ENCODE data around the gene SPTBN1.

Gene SPTBN1

DNA sequence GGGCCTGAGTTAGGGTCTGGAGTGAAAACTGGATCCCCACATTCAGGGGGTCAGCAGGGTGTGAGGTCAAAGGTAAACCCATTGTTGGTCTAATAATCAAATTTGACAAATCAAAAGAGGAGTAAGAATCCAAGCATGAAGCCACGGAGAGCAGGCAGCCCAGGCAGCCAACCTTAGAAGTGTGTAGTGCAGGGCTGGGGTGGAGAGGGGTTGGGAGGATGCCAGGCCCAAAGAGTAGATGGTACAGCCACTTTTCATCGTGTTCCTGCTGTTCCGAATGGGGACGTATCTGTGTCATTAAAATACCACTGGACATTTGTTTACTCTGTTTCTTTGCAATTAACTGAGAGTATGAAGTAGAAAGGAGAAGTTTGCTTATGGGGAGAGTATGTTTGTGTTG lies 16.5 kb upstream of the SPTBN1 start:
- H4K20me1 ChIP-seq (ENCODE audit: insufficient read depth, low read length), result no peaks in the 10 kb centered on the region
- no peaks in the 10 kb centered on the region for H3F3A ChIP-seq (ENCODE audit: insufficient read depth, low read length)
- no peaks in the 10 kb centered on the region for H3K36me3 ChIP-seq (ENCODE audit: insufficient read depth, low read length)
- no peak overlapping the region; the same call in 1 of the 2 replicates for H2AFZ ChIP-seq (ENCODE audit: low read length)
- H3K79me2 ChIP-seq (ENCODE audit: insufficient read depth, low read length), result no peaks in the 10 kb centered on the region
- TF ChIP-seq, protein P1, sequence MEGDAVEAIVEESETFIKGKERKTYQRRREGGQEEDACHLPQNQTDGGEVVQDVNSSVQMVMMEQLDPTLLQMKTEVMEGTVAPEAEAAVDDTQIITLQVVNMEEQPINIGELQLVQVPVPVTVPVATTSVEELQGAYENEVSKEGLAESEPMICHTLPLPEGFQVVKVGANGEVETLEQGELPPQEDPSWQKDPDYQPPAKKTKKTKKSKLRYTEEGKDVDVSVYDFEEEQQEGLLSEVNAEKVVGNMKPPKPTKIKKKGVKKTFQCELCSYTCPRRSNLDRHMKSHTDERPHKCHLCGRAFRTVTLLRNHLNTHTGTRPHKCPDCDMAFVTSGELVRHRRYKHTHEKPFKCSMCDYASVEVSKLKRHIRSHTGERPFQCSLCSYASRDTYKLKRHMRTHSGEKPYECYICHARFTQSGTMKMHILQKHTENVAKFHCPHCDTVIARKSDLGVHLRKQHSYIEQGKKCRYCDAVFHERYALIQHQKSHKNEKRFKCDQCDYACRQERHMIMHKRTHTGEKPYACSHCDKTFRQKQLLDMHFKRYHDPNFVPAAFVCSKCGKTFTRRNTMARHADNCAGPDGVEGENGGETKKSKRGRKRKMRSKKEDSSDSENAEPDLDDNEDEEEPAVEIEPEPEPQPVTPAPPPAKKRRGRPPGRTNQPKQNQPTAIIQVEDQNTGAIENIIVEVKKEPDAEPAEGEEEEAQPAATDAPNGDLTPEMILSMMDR (IDR thresholded peaks at IDR 0.05; ENCODE audit: low read length), result no peak
- TF ChIP-seq EZH2 (IDR thresholded peaks at IDR 0.05; ENCODE audit: borderline replicate concordance, low read length), result no peak
- H3K4me1 ChIP-seq (ENCODE audit: insufficient read depth, low read length, severe bottlenecking), result peaks cover 8% of the 10 kb centered on the region
- no peak overlapping the region for H3K27ac ChIP-seq (ENCODE audit: low read depth, low read length, poor library complexity, severe bottlenecking)
- no peaks in the 10 kb centered on the region for H3K9me2 ChIP-seq (ENCODE audit: low read depth, low read length)
- H3K4me3 ChIP-seq (ENCODE audit: low read depth, low read length, poor library complexity, severe bottlenecking), result no peak overlapping the region
- no peaks in the 10 kb centered on the region for H3K9me3 ChIP-seq (ENCODE audit: low read length)
- no peak overlapping the region for H3K9ac ChIP-seq (ENCODE audit: low read length)
- no peak overlapping the region for H3K4me2 ChIP-seq (ENCODE audit: low read length)
- H3K27me3 ChIP-seq (ENCODE audit: insufficient read depth, low read length), result no peaks in the 10 kb centered on the region

- no peaks in the 10 kb centered on the region for H3K27me3 ChIP-seq (ENCODE audit: insufficient read depth, low read length)
- H3K4me1 ChIP-seq (ENCODE audit: insufficient read depth, low read length, severe bottlenecking), result peaks cover 8% of the 10 kb centered on the region
- no peak overlapping the region for H3K27ac ChIP-seq (ENCODE audit: low read depth, low read length, poor library complexity, severe bottlenecking)
- H3K4me3 ChIP-seq (ENCODE audit: low read depth, low read length, poor library complexity, severe bottlenecking), result no peak overlapping the region
- no peaks in the 10 kb centered on the region for H3K9me3 ChIP-seq (ENCODE audit: low read length)
- no peaks in the 10 kb centered on the region for H4K20me1 ChIP-seq (ENCODE audit: insufficient read depth, low read length)
- TF ChIP-seq EZH2 (IDR thresholded peaks at IDR 0.05; ENCODE audit: borderline replicate concordance, low read length), result no peak
- TF ChIP-seq, protein P1 (IDR thresholded peaks at IDR 0.05; ENCODE audit: low read length), result no peak
- H3K36me3 ChIP-seq (ENCODE audit: insufficient read depth, low read length), result no peaks in the 10 kb centered on the region
- no peaks in the 10 kb centered on the region for H3K79me2 ChIP-seq (ENCODE audit: insufficient read depth, low read length)
- no peak overlapping the region for H3K4me2 ChIP-seq (ENCODE audit: low read length)
- H3F3A ChIP-seq (ENCODE audit: insufficient read depth, low read length), result no peaks in the 10 kb centered on the region
- no peak overlapping the region for H3K9ac ChIP-seq (ENCODE audit: low read length)
- H2AFZ ChIP-seq (ENCODE audit: low read length), result no peak overlapping the region; the same call in 1 of the 2 replicates
- H3K9me2 ChIP-seq (ENCODE audit: low read depth, low read length), result no peaks in the 10 kb centered on the region
Measured at GRCh38 chr2:54440050-54440449, 16.1 kb upstream of the SPTBN1 start.

- no peaks in the 10 kb centered on the region for H3K9me2 ChIP-seq (ENCODE audit: low read depth, low read length)
- no peaks in the 10 kb centered on the region for H3K79me2 ChIP-seq (ENCODE audit: insufficient read depth, low read length)
- H2AFZ ChIP-seq (ENCODE audit: low read length), result no peak overlapping the region
- no peaks in the 10 kb centered on the region for H3K27me3 ChIP-seq (ENCODE audit: insufficient read depth, low read length)
- H3K9ac ChIP-seq (ENCODE audit: low read length), result no peak overlapping the region
- H3K4me2 ChIP-seq (ENCODE audit: low read length), result no peak overlapping the region
- no peaks in the 10 kb centered on the region for H3K9me3 ChIP-seq (ENCODE audit: low read length)
- no peaks in the 10 kb centered on the region for H3F3A ChIP-seq (ENCODE audit: insufficient read depth, low read length)
- TF ChIP-seq, protein P1 (IDR thresholded peaks at IDR 0.05; ENCODE audit: low read length), result no peak
- no peak overlapping the region for H3K27ac ChIP-seq (ENCODE audit: low read depth, low read length, poor library complexity, severe bottlenecking)
- H4K20me1 ChIP-seq (ENCODE audit: insufficient read depth, low read length), result no peaks in the 10 kb centered on the region
- peaks cover 8% of the 10 kb centered on the region for H3K4me1 ChIP-seq (ENCODE audit: insufficient read depth, low read length, severe bottlenecking)
- no peaks in the 10 kb centered on the region for H3K36me3 ChIP-seq (ENCODE audit: insufficient read depth, low read length)
- no peak overlapping the region for H3K4me3 ChIP-seq (ENCODE audit: low read depth, low read length, poor library complexity, severe bottlenecking)
Measured at GRCh38 chr2:54444503-54444902, 11.6 kb upstream of the SPTBN1 start.

All from OCI-LY1 (cell line).